Measurements from ENCODE around the gene CEP126. TPM values are rescaled to one million over a fixed set of nuclear protein-coding genes. Genes with fewer than 3 reads are reported as not detected.
"Not testable (repeated sequence)": the region's sequence is repeated elsewhere in the genome, so short reads cannot be mapped to it uniquely, and the experiment has no call there.

CEP126 gene
- total and polyA plus RNA-seq, 8 donors, result 0.47 to 9.6 (median 1.7) TPM

DNA sequence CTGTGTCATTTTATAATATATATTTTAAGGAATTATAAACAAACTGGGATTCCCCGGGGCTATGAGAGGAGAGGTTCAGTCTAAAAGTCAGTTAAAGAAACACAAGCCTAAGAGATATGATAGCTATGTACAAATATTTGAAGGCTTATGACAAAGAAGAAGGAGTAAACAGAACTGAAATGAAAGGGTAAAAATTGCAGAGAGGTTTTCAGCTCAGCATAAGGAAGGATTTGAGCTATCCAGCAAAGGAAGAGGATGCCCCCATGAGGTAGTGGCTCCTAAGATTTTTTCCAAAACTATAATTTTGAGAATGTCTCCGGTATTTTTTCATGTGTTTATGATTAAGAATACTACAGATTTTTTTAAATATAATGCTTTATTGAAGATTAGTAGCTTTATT, 59.4 kb downstream of the CEP126 start:
- no peak overlapping the region for H3K4me3 ChIP-seq
- DNase-seq (no peak), ATAC-seq (peak in 1 of 4 donors; percentile 30), FAIRE-seq (no peak)
- H3K36me3 ChIP-seq, result no peaks in the 10 kb centered on the region
- no peaks in the 10 kb centered on the region for H3K4me1 ChIP-seq
- H3K27ac ChIP-seq, result no peak overlapping the region
- no peaks in the 10 kb centered on the region for H3K9me3 ChIP-seq
- no peaks in the 10 kb centered on the region for H3K27me3 ChIP-seq
- TF ChIP-seq, protein P1, sequence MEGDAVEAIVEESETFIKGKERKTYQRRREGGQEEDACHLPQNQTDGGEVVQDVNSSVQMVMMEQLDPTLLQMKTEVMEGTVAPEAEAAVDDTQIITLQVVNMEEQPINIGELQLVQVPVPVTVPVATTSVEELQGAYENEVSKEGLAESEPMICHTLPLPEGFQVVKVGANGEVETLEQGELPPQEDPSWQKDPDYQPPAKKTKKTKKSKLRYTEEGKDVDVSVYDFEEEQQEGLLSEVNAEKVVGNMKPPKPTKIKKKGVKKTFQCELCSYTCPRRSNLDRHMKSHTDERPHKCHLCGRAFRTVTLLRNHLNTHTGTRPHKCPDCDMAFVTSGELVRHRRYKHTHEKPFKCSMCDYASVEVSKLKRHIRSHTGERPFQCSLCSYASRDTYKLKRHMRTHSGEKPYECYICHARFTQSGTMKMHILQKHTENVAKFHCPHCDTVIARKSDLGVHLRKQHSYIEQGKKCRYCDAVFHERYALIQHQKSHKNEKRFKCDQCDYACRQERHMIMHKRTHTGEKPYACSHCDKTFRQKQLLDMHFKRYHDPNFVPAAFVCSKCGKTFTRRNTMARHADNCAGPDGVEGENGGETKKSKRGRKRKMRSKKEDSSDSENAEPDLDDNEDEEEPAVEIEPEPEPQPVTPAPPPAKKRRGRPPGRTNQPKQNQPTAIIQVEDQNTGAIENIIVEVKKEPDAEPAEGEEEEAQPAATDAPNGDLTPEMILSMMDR (IDR thresholded peaks at IDR 0.05), result no peak
- intact Hi-C loops (cut with DNase I), result no loop called here
- 20 to 28% methylated on average over 2 of the region's 2 CpGs for WGBS, 2 donors

DNA sequence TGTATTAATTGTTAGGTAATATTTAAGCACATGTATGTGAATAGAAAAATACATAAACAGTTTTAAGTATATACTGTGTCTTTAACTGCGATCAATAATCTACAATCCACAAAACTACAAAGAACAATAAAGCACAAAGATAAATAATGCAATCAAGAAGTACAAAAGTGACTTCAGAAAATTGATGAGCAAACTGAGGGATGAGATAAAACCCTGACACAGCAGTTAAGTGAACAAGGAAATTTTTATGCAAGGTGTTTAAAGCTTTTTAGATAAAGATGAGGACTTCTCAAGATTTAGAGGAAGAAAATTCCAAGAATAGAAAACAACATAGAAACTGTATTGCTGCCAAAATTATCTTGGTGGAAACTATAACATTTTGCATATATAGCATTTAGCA, 60.0 kb downstream of the CEP126 start:
- 15 to 28% methylated on average over 1 of the region's 1 CpG for WGBS, 2 donors
- Histone ChIP-seq H3K9me3 (no peaks in the 10 kb centered on the region), H3K27ac (no peak overlapping the region)

DNA sequence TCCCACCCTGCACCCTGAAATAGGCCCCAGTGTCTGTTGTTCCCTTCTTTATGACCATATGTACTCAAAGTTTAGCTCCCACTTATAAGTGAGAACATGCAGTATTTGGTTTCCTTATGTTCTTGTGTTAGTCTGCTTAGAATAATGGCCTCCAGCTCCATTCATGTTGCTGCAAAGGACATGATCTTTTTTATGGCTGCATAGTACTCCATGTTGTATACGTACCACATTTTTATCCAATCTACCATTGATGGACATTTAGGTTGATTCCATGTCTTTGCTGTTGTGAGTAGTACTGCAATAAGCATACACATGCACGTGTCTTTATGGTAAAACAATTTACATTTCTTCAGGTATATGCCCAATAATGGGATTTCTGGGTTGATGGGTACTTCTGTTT, 60.9 kb downstream of the CEP126 start:
- FAIRE-seq (no peak), DNase-seq (no peak), ATAC-seq (no peak)
- Histone ChIP-seq H3K4me3 (no peak overlapping the region), H3K27me3 (no peaks in the 10 kb centered on the region), H3K4me1 (no peaks in the 10 kb centered on the region), H3K36me3 (no peaks in the 10 kb centered on the region), H3K9me3 (no peaks in the 10 kb centered on the region), H3K27ac (no peak overlapping the region)
- WGBS, 2 donors, result 80 to 84% methylated on average over 2 of the region's 2 CpGs
- TF ChIP-seq, protein P1 (IDR thresholded peaks at IDR 0.05), result no peak
- intact Hi-C loops (cut with DNase I), result no loop called here

More for the DNA sequence above, 60.0 kb downstream of the CEP126 start:
- Histone ChIP-seq H3K4me1 (no peaks in the 10 kb centered on the region), H3K36me3 (no peaks in the 10 kb centered on the region), H3K27me3 (no peaks in the 10 kb centered on the region), H3K4me3 (no peak overlapping the region)
- FAIRE-seq (no peak), DNase-seq (no peak), ATAC-seq (no peak)
- intact Hi-C loops (cut with DNase I), result no loop called here
- TF ChIP-seq, protein P1 (IDR thresholded peaks at IDR 0.05), result no peak

DNA sequence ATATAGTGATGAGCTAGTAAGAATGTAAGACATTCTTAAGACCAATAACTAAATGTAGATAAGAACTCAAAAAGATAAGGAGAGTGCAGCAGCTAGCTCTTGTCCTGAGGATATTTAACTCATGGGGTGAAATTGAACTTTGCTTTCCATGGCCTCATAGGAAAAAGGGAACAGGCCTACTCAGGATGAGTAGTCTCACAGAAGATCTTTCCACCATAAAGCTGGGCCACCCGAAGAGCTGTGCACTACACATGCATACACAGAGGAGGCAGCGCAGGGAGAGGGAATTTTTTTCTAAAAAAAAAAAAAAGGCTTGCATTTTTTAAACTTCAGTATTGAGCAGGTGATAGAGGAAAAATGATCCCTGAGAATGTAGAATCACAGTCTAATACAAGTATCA, 72.6 kb downstream of the CEP126 start:
- TF ChIP-seq, protein P1 (IDR thresholded peaks at IDR 0.05), result no peak
- DNase-seq (no peak), FAIRE-seq (no peak), ATAC-seq (no peak)
- no peaks in the 10 kb centered on the region for H3K4me1 ChIP-seq
- no peaks in the 10 kb centered on the region for H3K27me3 ChIP-seq
- no peaks in the 10 kb centered on the region for H3K36me3 ChIP-seq
- no peak overlapping the region for H3K4me3 ChIP-seq
- H3K9me3 ChIP-seq, result no peaks in the 10 kb centered on the region
- WGBS, 2 donors, result 86 to 88% methylated on average over 2 of the region's 2 CpGs
- no peak overlapping the region for H3K27ac ChIP-seq
- intact Hi-C loops (cut with DNase I), result no loop called here

DNA sequence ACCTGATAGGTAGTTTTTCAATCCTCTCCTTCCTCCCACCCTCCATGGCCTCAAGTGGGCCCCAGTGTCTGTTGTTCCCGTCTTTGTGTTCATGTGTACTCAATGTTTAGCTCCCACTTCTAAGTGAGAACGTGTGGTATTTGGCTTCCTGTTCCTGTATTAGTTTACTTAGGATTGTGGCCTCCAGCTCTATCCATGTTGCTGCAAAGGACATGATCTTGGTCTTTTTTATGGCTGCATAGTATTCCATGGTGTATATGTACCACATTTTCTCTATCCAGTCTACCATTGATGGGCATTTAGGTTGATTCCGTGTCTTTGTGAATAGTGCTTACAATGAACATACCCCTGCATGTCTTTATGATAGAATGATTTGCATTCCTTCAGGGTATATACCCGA, 78.4 kb downstream of the CEP126 start:
- Histone ChIP-seq H3K36me3 (no peaks in the 10 kb centered on the region), H3K4me1 (no peaks in the 10 kb centered on the region), H3K9me3 (no peaks in the 10 kb centered on the region), H3K4me3 (no peak overlapping the region), H3K27me3 (no peaks in the 10 kb centered on the region), H3K27ac (no peak overlapping the region)
- ATAC-seq (no peak), DNase-seq (no peak), FAIRE-seq (no peak)
- WGBS, 2 donors, result 73 to 86% methylated on average over 4 of the region's 4 CpGs
- TF ChIP-seq, protein P1 (IDR thresholded peaks at IDR 0.05), result no peak
- intact Hi-C loops (cut with DNase I), result no loop called here

DNA sequence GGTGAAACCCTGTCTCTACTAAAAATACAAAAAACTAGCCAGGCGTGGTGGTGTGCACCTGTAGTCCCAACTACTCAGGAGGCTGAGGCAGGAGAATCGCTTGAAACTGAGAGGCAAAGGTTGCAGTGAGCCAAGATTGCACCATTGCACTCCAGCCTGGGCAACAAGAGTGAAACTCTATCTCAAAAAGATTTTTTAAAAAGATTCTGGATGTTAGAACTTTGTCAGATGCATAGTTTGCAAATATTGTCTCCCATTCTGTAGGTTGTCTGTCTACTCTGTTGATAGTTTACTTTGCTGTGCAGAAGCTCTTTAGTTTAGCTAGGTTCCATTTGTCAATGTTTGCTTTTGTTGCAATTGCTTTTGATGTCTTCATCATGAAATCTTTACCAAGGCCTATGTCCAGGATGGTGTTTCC, 79.3 kb downstream of the CEP126 start:
- 78 to 88% methylated on average over 2 of the region's 2 CpGs for WGBS, 2 donors
- intact Hi-C loops (cut with DNase I); H3K27me3 ChIP-seq; DNase-seq; H3K36me3 ChIP-seq; H3K4me1 ChIP-seq; H3K4me3 ChIP-seq; H3K27ac ChIP-seq; ATAC-seq; H3K9me3 ChIP-seq; FAIRE-seq: not testable (repeated sequence)
